GM12878 (cell line): ENCODE measurements around the gene PDGFD. TPM values are rescaled to one million over a fixed set of nuclear protein-coding genes. Genes with fewer than 3 reads are reported as not detected.

Source experiments
- ATAC-seq: fragments of 200-7000 bp; cut with Tn5 transposase; 3 replicates; pipeline ENCODE4 v1.9.1; 2020; ENCODE audit warnings: mild to moderate bottlenecking, moderate library complexity
- BruUV-seq: library from RNA; stranded (reverse); fragments of 400-500 nt; replicated peaks from 2 replicates; lab custom pipeline; 2021; lab: Mats Ljungman, UMichigan
- CTCF ChIA-PET: fragments of 300-600 bp; sonication (Branson Sonifier 250); formaldehyde crosslinking; extraction: SDS; loops from one replicate; lab custom pipeline; 2021; ENCODE audit warnings: inconsistent platforms; lab: Yijun Ruan, JAX
- POLR2A ChIA-PET: fragments of 350-600 bp; formaldehyde crosslinking; extraction: SDS; loops from one replicate; lab custom pipeline; 2021; ENCODE audit warnings: inconsistent platforms; lab: Charles Lee
- RAD21 ChIA-PET: fragments of 300-600 bp; sonication (Branson Sonifier 250); formaldehyde crosslinking; loops from one replicate; lab custom pipeline; 2023; ENCODE audit warnings: antibody characterized with exemption; ENCODE audit not compliant: unreplicated experiment; lab: Charles Lee
- SMC1A ChIA-PET: fragments of 300-600 bp; sonication (Branson Sonifier 250); formaldehyde crosslinking; loops from one replicate; lab custom pipeline; 2023; ENCODE audit not compliant: unreplicated experiment, uncharacterized antibody; lab: Charles Lee
- DNase-seq: peaks from one replicate; pipeline ENCODE4 v3.0.0-alpha.2; 2011; ENCODE audit warnings: low read depth, low spot score
- FAIRE-seq: peaks from 3 replicates; lab custom pipeline; 2011; peaks lifted over from hg19 to GRCh38; lab: Jason Lieb, UNC
- H2AFZ ChIP-seq: 2 replicates; pipeline ENCODE4 v1.6.0; 2011; ENCODE audit warnings: low read depth, low read length, control low read depth; ENCODE audit not compliant: control insufficient read depth
- H3K27ac ChIP-seq: 2 replicates; pipeline ENCODE4 v1.5.1; 2011; ENCODE audit warnings: control low read depth; ENCODE audit not compliant: control insufficient read depth, insufficient read depth
- H3K27me3 ChIP-seq, 2 experiments: replicated peaks in 1 of 2; 2 replicates each; pipeline versions ENCODE4 v1.6.0 to v1.6.1; 2011; ENCODE audit warnings: low read length in 1 of 2; ENCODE audit not compliant: control insufficient read depth in 2 of 2, insufficient read depth in 2 of 2
- H3K36me3 ChIP-seq, 2 experiments: 2 replicates each; pipeline ENCODE4 v1.5.1; 2011; ENCODE audit warnings: low read length in 1 of 2; ENCODE audit not compliant: control insufficient read depth in 2 of 2, insufficient read depth in 2 of 2
- H3K4me1 ChIP-seq: 2 replicates; pipeline ENCODE4 v1.6.1; 2011; ENCODE audit warnings: mild to moderate bottlenecking, low read length, moderate library complexity, mixed read lengths; ENCODE audit not compliant: control insufficient read depth, insufficient read depth
- H3K4me2 ChIP-seq: 2 replicates; pipeline ENCODE4 v1.6.0; 2011; ENCODE audit warnings: control low read depth; ENCODE audit not compliant: control insufficient read depth, insufficient read depth
- H3K4me3 ChIP-seq: fragments of 200-600 bp; sonication (generic); 2 replicates; pipeline ENCODE4 v1.5.1; 2016
- H3K79me2 ChIP-seq: 2 replicates; pipeline ENCODE4 v1.6.0; 2011; ENCODE audit warnings: low read length; ENCODE audit not compliant: control insufficient read depth, insufficient read depth
- H3K9ac ChIP-seq: 2 replicates; pipeline ENCODE4 v1.8.0; 2011; ENCODE audit warnings: low read length, control low read depth, mixed read lengths; ENCODE audit not compliant: control insufficient read depth, insufficient read depth
- H3K9me3 ChIP-seq: replicated peaks from 3 replicates; pipeline ENCODE4 v1.5.1; 2011; ENCODE audit warnings: mild to moderate bottlenecking, low read length; ENCODE audit not compliant: control insufficient read depth, insufficient read depth
- H4K20me1 ChIP-seq: 2 replicates; pipeline ENCODE4 v1.6.0; 2011; ENCODE audit not compliant: control insufficient read depth, insufficient read depth
- BACH1 ChIP-seq: fragments of 450-650 bp; IDR thresholded peaks from 2 replicates; pipeline ENCODE4 v1.6.1; 2017; ENCODE audit warnings: mild to moderate bottlenecking, borderline replicate concordance
- CBX5 ChIP-seq: sonication (generic); IDR thresholded peaks from 2 replicates; pipeline ENCODE4 v1.6.1; 2016; ENCODE audit warnings: low read depth, moderate library complexity, mild to moderate bottlenecking, inconsistent platforms
- FOXK2 ChIP-seq: fragments of 450-650 bp; IDR thresholded peaks from 2 replicates; pipeline ENCODE4 v1.6.1; 2017; ENCODE audit warnings: mild to moderate bottlenecking, moderate library complexity
- IKZF1 ChIP-seq: fragments of 450-650 bp; conservative IDR thresholded peaks from 2 replicates; pipeline ENCODE4 v1.6.1; 2017; ENCODE audit warnings: antibody characterized with exemption, mild to moderate bottlenecking
- NFYA ChIP-seq: IDR thresholded peaks from 2 replicates; pipeline ENCODE4 v1.6.1; 2011; ENCODE audit warnings: low read depth, mild to moderate bottlenecking, low read length, improper control_type of control experiment, borderline replicate concordance
- SUZ12 ChIP-seq: fragments of 200-600 bp; sonication (generic); IDR thresholded peaks from one replicate; pipeline ENCODE4 v1.6.1; 2018; ENCODE audit warnings: antibody characterized with exemption, mild to moderate bottlenecking; ENCODE audit not compliant: unreplicated experiment
- WGBS: methylation state at CpG from one replicate; pipeline ENCODE4 v1.1.6; 2016; ENCODE audit warnings: low lambda C conversion rate; ENCODE audit not compliant: insufficient replicate concordance, insufficient coverage; ENCODE audit errors: missing lambda C conversion rate; 5-methylcytosine and 5-hydroxymethylcytosine counted together
- in situ Hi-C: fragments of 300-500 bp; cut with MboI; formaldehyde crosslinking; loops from 9 replicates; pipeline ENCODE4 v1.14.3; 2018; ENCODE audit warnings: mixed read lengths
- intact Hi-C: fragments of 100-400 bp; cut with micrococcal nuclease; formaldehyde crosslinking; loops from one replicate; pipeline ENCODE4 v1.14.2; 2022; ENCODE audit not compliant: unreplicated experiment
- polyA plus RNA-seq, 11 experiments: library from polyadenylated mRNA; depleted of rRNA in 4 of 11; unstranded in 6 of 11; stranded (reverse) in 5 of 11; fragments of >200 nt; fragmentation: Nextera tagmentation in 4 of 11; fragmentation: Illumina TruSeq in 1 of 11; extraction: Ambion mirVana in 4 of 11; extraction: Trizol in 1 of 11; gene quantifications; 1 replicate in 1 of 11; 2 replicates in 10 of 11; pipeline versions ENCODE4 v1.2.1 to v1.2.3, GENCODE V29; 2011 to 2016; ENCODE audit warnings: inconsistent platforms in 2 of 11, missing spikeins in 2 of 11, low read depth in 1 of 11
- total RNA-seq, 4 experiments: library from RNA; depleted of rRNA in 3 of 4; stranded (reverse); fragments of >200 nt in 3 of 4; fragmentation: Illumina TruSeq in 1 of 4; extraction: Trizol in 1 of 4; gene quantifications; 2 replicates each; pipeline versions ENCODE4 v1.2.1 to v1.2.3, GENCODE V29; 2013 to 2021
- TF ChIP-seq, protein P1 (sequence below): IDR thresholded peaks from 2 replicates; pipeline ENCODE4 v1.6.1; 2011; ENCODE audit warnings: borderline replicate concordance, low read depth, mild to moderate bottlenecking, moderate library complexity, mixed read lengths, low read length; ENCODE audit not compliant: insufficient read depth; ENCODE audit errors: extremely low read length

PDGFD gene
- total and polyA plus RNA-seq, 10 of the 15 experiments (the other 5 are each of a cell fraction or from before 2014, with no cell fraction given), result 0.05 to 0.13 TPM; not detected in 8

DNA sequence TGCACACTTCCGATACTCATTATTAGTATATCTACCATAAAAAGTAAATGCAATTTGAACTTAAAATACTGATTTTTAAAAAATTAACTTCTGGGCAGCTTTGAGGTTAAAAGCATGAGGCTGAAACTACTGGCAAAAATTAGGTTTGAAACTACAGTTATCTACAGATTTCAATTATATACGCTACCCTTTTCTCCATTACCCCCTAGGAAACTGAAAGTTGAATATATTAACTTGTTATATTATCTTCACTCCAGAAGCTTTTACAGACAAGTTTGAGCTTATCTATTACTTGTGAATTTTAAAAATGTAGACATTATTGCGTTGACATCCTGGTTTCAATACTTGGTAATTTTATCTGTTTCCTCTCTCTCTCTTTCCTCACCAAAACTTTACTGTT is 224.3 kb downstream of the PDGFD start (continued):
- TF ChIP-seq FOXK2, result no peak
- TF ChIP-seq CBX5, result no peak
- no peak for TF ChIP-seq SUZ12
- TF ChIP-seq, all 136 proteins: peak for 0

DNA sequence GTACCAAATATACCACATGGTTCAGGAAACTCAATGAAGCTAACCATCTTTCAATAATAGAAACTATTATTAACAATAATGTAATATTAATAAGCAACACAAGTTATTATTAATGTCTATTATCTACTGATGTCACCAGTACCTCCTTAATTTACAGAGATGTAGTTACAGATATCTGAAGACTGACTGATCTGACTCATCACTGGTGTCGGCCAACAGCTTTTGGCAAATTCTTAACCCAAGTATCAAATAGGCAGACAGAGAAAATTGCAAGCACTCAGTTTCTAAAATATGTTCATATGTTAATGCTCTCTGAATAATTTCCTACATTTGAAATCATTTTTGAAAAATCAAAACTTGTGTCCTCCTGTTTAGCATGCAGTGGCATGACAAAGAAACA is 227.9 kb downstream of the PDGFD start:
- BruUV-seq, result no TSS peak
- in situ Hi-C loops, result no loop called here
- ATAC-seq, result peak; percentile 48; the same call in 2 of the 3 replicates
- H3K4me2 ChIP-seq, result no peak overlapping the region
- no peak for DNase-seq
- SMC1A ChIA-PET, result no interaction called here
- CTCF ChIA-PET, result interaction anchor here (1.0 to 1.2 kb wide), 2 partner anchors 10 to 17 kb away, joined by 3 to 4 read pairs; no protein-coding TSS in a partner anchor
- H3K36me3 ChIP-seq, result no peaks in the 10 kb centered on the region
- intact Hi-C loops, result no loop called here
- H3K4me3 ChIP-seq, result no peak overlapping the region
- 91% methylated on average over 1 of the region's 1 CpG for WGBS
- no peaks in the 10 kb centered on the region for H3K79me2 ChIP-seq
- no peak overlapping the region for H2AFZ ChIP-seq
- no peak overlapping the region for H3K9ac ChIP-seq
- H3K9me3 ChIP-seq, result no peaks in the 10 kb centered on the region
- FAIRE-seq, result no peak
- POLR2A ChIA-PET, result no interaction called here
- RAD21 ChIA-PET, result no interaction called here
- no peaks in the 10 kb centered on the region for H3K4me1 ChIP-seq
- no peaks in the 10 kb centered on the region for H3K27me3 ChIP-seq
- TF ChIP-seq BACH1 (no peak), IKZF1 (no peak), NFYA (no peak)
- TF ChIP-seq, protein P1, sequence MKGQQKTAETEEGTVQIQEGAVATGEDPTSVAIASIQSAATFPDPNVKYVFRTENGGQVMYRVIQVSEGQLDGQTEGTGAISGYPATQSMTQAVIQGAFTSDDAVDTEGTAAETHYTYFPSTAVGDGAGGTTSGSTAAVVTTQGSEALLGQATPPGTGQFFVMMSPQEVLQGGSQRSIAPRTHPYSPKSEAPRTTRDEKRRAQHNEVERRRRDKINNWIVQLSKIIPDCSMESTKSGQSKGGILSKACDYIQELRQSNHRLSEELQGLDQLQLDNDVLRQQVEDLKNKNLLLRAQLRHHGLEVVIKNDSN, result no peak
- no peaks in the 10 kb centered on the region for H4K20me1 ChIP-seq
- H3K27ac ChIP-seq, result no peak overlapping the region
